ENCODE measurements around the gene ALOXE3. TPM values are rescaled to one million over a fixed set of nuclear protein-coding genes. Genes with fewer than 3 reads are reported as not detected.

Gene ALOXE3
- total RNA-seq, 1 donor from 2014 or later, result not detected

DNA sequence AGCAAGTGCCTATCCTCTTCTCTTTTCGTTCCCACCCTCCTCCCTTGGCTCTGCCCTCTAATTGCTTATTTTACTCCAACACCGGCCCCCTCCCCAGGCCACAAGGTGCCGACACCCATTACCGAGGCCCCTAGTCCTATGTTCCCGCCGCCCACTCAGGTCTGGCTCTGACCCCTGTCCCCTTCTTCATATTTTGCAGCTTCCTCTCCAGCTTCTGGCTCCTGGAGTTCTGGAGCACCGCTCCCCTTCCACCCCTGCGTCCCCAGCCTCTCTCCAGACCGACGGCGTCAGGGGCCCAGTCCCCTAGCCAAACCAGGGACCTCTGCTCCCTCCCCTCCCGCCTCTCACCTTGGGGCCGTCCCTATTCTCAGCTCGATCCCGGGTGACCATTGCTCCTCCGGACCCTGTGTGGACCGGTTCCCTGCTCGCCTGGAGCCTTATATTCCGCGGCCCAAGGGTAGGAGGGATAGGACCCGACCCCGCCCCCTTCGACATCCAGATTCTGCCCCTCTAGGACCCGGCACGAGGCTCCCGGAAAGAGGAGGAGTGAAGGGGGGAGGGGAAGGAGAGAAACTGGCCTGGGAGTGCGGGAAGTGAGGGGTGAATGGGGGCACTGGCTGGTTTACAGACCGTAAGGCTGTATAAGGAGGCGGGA lies 5.5 kb upstream of the ALOXE3 start, which contains the start of gene HES7:
Gene HES7 (minus strand): TSS at position 412 of the 655 bp plus-strand sequence. CDS start 22 bp downstream, at position 390.
- H3K27me3 Mint-ChIP-seq (ENCODE audit: unreplicated experiment), result no peaks in the 10 kb centered on the region
- H3K9me3 Mint-ChIP-seq (ENCODE audit: unreplicated experiment), result no peaks in the 10 kb centered on the region
- H3K4me1 Mint-ChIP-seq (ENCODE audit: unreplicated experiment), result peaks cover 59% of the 10 kb centered on the region
- peak within 1 kb of the TSS; percentile 82 for H3K27ac Mint-ChIP-seq (ENCODE audit: unreplicated experiment)
- H3K36me3 Mint-ChIP-seq (ENCODE audit: unreplicated experiment), result no peaks in the 10 kb centered on the region
- DNase-seq (ENCODE audit: extremely low spot score, unreplicated experiment), result no peak
- peak within 1 kb of the TSS; percentile 87 for H3K4me3 Mint-ChIP-seq (ENCODE audit: unreplicated experiment)
- TF ChIP-seq CTCF (IDR thresholded peaks at IDR 0.05), result no peak

GRCh38 chr17:8122924-8123694 lies 4.8 kb upstream of the ALOXE3 start:
- DNase-seq (ENCODE audit: extremely low spot score, unreplicated experiment), result no peak
- Mint-ChIP-seq H3K4me1 (ENCODE audit: unreplicated experiment) (peaks cover 65% of the 10 kb centered on the region), H3K27me3 (ENCODE audit: unreplicated experiment) (no peaks in the 10 kb centered on the region), H3K9me3 (ENCODE audit: unreplicated experiment) (no peaks in the 10 kb centered on the region), H3K27ac (ENCODE audit: unreplicated experiment) (peak overlapping the region; percentile 82), H3K36me3 (ENCODE audit: unreplicated experiment) (no peaks in the 10 kb centered on the region), H3K4me3 (ENCODE audit: unreplicated experiment) (peak overlapping the region; percentile 87)
- no peak for TF ChIP-seq CTCF (IDR thresholded peaks at IDR 0.05)

DNA sequence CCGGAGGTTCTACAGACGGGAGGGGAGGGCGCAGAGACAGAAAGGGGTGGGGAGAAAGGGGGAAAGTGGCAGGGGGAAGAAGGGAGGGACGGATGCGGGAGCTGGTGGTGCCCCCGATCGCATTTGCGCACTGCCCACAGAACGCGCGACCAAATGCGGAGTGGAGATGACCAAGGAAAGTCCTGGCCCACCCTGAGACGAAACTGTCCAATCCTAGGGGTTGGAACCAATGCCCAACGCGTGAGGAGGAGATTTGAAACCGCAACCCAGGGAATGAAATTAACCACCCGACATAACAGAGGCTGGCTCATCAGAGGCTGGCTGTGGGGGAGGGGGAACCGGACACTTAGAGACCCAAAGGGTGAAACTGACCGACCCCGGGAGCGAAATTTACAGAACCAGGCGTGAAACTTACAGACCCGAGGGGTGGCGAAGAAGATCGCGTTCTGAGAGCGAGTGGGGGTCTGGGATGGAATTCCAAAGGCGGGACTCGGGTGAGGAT lies 4.2 kb upstream of the ALOXE3 start:
- TF ChIP-seq CTCF (IDR thresholded peaks at IDR 0.05), result no peak
- peak overlapping the region; percentile 87 for H3K4me3 Mint-ChIP-seq (ENCODE audit: unreplicated experiment)
- no peaks in the 10 kb centered on the region for H3K9me3 Mint-ChIP-seq (ENCODE audit: unreplicated experiment)
- DNase-seq (ENCODE audit: extremely low spot score, unreplicated experiment), result no peak
- H3K4me1 Mint-ChIP-seq (ENCODE audit: unreplicated experiment), result peaks cover 71% of the 10 kb centered on the region
- peak overlapping the region; percentile 82 for H3K27ac Mint-ChIP-seq (ENCODE audit: unreplicated experiment)
- no peaks in the 10 kb centered on the region for H3K36me3 Mint-ChIP-seq (ENCODE audit: unreplicated experiment)
- no peaks in the 10 kb centered on the region for H3K27me3 Mint-ChIP-seq (ENCODE audit: unreplicated experiment)

DNA sequence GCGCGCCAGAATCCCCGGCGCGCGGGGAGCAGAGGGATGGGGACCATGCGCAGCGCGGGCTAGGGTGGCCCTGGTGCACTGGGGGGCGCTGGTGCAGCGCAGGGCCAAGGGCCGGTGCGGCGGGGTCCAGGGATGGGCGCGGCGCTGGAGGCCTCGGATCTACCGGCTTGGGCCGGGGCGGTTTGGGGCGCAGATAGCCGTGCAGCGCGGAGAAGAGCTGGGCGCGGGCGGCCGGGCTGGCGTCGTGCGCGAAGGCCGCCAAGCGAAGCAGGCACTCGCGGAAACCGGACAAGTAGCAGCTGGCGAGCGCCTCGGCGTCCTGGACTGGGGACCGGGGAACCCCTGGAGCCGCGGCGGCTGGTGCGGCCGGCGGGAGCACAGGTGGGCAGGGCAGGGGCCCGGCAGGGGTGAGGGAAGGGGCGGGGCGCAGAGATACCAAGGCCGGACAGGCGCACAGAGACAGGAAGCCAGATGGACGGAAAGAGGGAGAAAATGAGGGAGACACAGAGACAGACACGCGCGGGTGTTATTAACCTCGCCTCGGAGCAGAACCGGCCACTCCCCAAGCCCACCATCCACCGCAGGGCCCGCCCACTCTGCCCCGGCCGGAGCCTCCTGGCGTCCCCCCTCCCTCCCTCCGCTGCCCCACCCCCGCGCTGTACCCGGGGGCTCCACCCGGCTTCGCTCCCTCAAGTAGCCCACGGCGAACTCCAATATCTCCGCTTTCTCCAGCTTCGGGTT lies 3.5 kb upstream of the ALOXE3 start:
- peak overlapping the region; percentile 82 for H3K27ac Mint-ChIP-seq (ENCODE audit: unreplicated experiment)
- peak overlapping the region; percentile 87 for H3K4me3 Mint-ChIP-seq (ENCODE audit: unreplicated experiment)
- H3K4me1 Mint-ChIP-seq (ENCODE audit: unreplicated experiment), result peaks cover 68% of the 10 kb centered on the region
- H3K27me3 Mint-ChIP-seq (ENCODE audit: unreplicated experiment), result no peaks in the 10 kb centered on the region
- no peaks in the 10 kb centered on the region for H3K9me3 Mint-ChIP-seq (ENCODE audit: unreplicated experiment)
- TF ChIP-seq CTCF (IDR thresholded peaks at IDR 0.05), result peak; percentile 64
- no peaks in the 10 kb centered on the region for H3K36me3 Mint-ChIP-seq (ENCODE audit: unreplicated experiment)
- peak; percentile 90 for DNase-seq (ENCODE audit: extremely low spot score, unreplicated experiment)

DNA sequence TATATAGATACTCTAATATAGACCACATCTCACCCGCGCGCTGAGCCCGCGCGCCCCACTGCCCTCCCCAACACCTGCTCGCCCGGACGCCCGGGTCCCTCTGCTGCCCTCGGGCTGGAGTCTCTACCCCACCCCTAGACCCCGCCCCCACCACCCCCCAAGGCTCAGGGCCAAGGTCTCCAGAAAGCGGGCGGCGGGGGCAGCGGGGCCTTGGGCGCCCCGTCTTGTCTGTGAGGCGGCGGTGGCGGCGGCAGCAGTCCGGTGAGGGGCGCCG lies 3.0 kb upstream of the ALOXE3 start:
- H3K27ac Mint-ChIP-seq (ENCODE audit: unreplicated experiment), result peak overlapping the region; percentile 95
- peaks cover 65% of the 10 kb centered on the region for H3K4me1 Mint-ChIP-seq (ENCODE audit: unreplicated experiment)
- no peaks in the 10 kb centered on the region for H3K36me3 Mint-ChIP-seq (ENCODE audit: unreplicated experiment)
- H3K9me3 Mint-ChIP-seq (ENCODE audit: unreplicated experiment), result no peaks in the 10 kb centered on the region
- TF ChIP-seq CTCF (IDR thresholded peaks at IDR 0.05), result no peak
- H3K27me3 Mint-ChIP-seq (ENCODE audit: unreplicated experiment), result no peaks in the 10 kb centered on the region
- DNase-seq (ENCODE audit: extremely low spot score, unreplicated experiment), result no peak
- H3K4me3 Mint-ChIP-seq (ENCODE audit: unreplicated experiment), result peak overlapping the region; percentile 87
